ENCODE measurements around the gene NDUFA8.

Gene NDUFA8

DNA sequence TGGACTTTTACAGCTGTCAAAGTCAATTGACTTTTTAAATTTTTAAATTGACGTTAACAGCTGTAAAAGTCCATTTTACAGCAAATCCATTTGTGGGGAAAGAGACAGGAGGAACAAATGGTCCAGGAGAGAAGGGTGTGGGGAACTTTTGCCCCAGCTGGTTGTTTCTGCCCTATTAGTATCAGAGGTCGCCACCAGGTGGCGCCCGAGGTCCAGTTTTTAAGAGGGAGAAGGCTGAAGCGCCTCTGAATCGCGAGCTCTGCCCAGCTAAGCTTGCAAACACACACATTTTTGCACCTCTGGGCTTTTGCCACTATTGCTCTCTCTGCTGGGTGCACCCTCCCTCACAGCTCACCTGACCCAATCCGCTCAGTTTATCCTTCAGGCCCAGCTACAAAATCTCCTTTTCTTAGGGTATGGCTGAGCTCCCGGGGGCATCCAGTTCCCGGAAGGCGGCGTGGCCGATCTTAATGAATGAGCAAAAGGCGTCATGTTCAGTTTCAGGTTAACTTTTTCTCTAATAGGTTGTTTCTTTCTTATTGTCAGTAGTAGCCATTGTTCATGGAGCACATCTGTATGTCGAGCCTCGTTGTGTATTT lies 60.2 kb downstream of the NDUFA8 start:
- peak; percentile 89 for DNase-seq (ENCODE audit: low spot score)

DNA sequence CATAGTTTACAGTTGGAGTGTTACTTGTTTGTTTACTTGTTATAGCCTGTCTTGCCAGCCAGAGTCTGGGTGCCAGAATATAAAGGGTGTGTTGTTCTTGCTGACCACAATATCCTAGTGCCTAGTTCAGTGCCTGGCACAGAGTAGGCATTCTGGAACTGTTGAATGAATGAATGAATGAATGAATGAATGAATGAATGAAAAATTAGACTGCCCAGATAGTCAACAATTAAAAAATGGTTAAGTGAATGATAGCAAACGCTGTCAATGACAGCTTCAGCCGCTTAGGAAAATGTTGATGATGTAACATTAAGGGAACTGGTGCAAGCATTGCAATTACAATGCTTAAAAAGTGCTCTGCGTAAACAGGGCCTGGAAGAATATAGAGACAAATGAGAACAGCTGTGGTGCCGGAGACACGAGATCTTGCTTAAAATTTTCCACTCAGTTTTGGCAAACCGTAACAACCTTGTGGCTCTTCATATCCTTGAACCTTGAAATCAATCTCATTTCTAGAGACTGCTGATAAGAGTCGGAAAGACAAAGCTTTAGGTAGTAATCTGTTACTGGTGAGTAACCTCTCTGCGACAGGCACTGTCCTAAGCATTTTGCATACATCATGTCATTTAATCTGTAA lies 61.8 kb downstream of the NDUFA8 start:
- no peak for DNase-seq (ENCODE audit: low spot score)

DNA sequence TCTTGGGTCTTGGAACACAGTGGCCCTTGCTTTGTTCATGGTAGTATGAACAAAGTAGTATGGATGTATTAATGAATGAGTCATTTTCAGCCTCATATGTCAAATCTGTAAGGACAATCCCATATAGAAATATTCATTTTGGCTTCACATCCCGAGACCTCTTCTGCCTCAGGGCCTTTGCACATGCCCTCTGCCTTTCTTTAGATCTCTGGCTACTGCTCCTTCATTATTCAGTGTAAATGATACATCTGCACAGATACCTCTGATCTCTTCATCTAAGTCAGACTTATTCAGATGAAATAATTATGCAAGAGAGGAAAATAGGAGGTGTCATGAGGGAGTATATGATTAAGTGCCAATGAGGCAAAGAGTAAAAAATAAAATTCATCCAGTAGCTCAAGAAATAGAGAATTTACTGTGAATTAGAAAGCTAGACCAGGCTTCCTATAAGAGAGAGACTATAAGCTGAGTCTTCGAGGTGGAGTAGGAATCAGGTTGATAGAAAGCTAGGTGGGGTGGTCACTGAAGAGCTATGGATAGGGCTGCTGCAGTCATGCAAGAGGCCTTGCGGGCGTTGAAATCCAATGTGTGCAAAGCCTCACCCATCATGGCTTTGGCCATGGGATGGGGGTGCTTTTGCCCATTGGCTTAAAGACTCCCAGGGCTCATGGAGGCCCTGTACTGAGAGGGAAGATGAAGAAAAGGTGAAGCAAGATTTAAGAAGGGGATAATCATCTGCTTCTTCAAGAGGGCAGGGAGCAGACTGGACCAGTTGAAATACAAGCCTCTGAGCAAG lies 62.8 kb downstream of the NDUFA8 start:
- DNase-seq (ENCODE audit: low spot score) = no peak

DNA sequence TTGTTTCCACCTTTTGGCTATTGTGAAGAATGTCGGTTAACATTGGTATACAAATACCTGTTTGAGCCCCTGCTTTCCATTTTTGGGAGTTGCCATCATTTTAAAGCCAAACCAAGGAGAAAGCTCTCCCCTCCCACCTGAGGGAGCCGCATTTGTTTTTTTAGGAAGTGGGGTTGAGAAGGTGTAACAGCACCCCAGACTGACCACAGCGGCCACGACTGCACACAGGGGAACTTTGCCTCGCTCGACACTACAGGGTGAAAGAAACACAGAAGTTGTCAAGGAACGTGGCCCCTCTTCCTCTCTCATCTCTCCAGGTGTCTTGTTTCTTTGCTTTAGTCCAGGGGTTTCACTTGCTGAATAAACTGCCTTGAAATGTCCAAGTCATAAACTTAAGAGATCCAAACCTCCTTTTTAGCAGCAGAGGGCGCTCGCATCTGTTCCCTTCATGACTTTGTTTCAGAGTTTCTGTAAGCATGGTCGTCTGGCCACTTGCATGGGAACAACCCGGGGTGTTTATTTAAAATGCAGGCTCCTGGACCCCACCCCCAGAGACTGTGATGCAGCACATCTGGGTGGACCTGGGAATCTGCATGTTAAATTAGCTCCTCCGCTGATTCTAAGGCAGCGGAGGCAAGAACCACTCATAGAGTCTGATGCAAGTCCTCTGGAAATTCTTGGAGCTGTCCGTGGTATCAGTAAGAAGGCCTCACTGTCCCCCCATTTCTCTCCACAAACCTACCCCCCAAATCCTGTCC lies 64.4 kb downstream of the NDUFA8 start:
- DNase-seq (ENCODE audit: low spot score) = no peak

Measured in AG08395 (cell line).